ENCODE data around the gene UBE2E2. TPM values are rescaled to one million over a fixed set of nuclear protein-coding genes. Genes with fewer than 3 reads are reported as not detected.

The UBE2E2 gene
- total RNA-seq, 1 donor from 2014 or later = 24.2 TPM

- H3K27ac Mint-ChIP-seq (ENCODE audit: unreplicated experiment) = no peak overlapping the region
- no peak overlapping the region for H3K4me3 Mint-ChIP-seq
- no peaks in the 10 kb centered on the region for H3K9me3 Mint-ChIP-seq
- H3K27me3 Mint-ChIP-seq (ENCODE audit: low read depth) = no peaks in the 10 kb centered on the region
- DNase-seq (ENCODE audit: low read depth, low spot score) = no peak
- no peak for TF ChIP-seq CTCF (conservative IDR thresholded peaks at IDR 0.05)
- no peaks in the 10 kb centered on the region for H3K4me1 Mint-ChIP-seq
- no peaks in the 10 kb centered on the region for H3K36me3 Mint-ChIP-seq (ENCODE audit: low read depth)
Measured at GRCh38 chr3:23213813-23214212, 10.7 kb downstream of the UBE2E2 start.

- no peak overlapping the region for H3K4me3 Mint-ChIP-seq
- no peaks in the 10 kb centered on the region for H3K27me3 Mint-ChIP-seq (ENCODE audit: low read depth)
- DNase-seq (ENCODE audit: low read depth, low spot score) = no peak
- no peaks in the 10 kb centered on the region for H3K4me1 Mint-ChIP-seq
- TF ChIP-seq CTCF (conservative IDR thresholded peaks at IDR 0.05) = no peak
- H3K9me3 Mint-ChIP-seq = peaks cover 3% of the 10 kb centered on the region
- no peak overlapping the region for H3K27ac Mint-ChIP-seq (ENCODE audit: unreplicated experiment)
- H3K36me3 Mint-ChIP-seq (ENCODE audit: low read depth) = peaks cover 5% of the 10 kb centered on the region
Measured at GRCh38 chr3:23217872-23218554, 14.9 kb downstream of the UBE2E2 start.

- Mint-ChIP-seq H3K27ac (ENCODE audit: unreplicated experiment) (peak overlapping the region; percentile 7), H3K27me3 (ENCODE audit: low read depth) (no peaks in the 10 kb centered on the region), H3K9me3 (peaks cover 7% of the 10 kb centered on the region), H3K4me3 (no peak overlapping the region), H3K4me1 (no peaks in the 10 kb centered on the region), H3K36me3 (ENCODE audit: low read depth) (peaks cover 9% of the 10 kb centered on the region)
- TF ChIP-seq CTCF (conservative IDR thresholded peaks at IDR 0.05) = no peak
- no peak for DNase-seq (ENCODE audit: low read depth, low spot score)
Measured at GRCh38 chr3:23219117-23219516, 16.0 kb downstream of the UBE2E2 start.

GRCh38 chr3:23219552-23219951 lies 16.4 kb downstream of the UBE2E2 start:
- TF ChIP-seq CTCF (conservative IDR thresholded peaks at IDR 0.05) = no peak
- no peak for DNase-seq (ENCODE audit: low read depth, low spot score)
- Mint-ChIP-seq H3K4me3 (no peak overlapping the region), H3K27me3 (ENCODE audit: low read depth) (no peaks in the 10 kb centered on the region), H3K4me1 (no peaks in the 10 kb centered on the region), H3K27ac (ENCODE audit: unreplicated experiment) (no peak overlapping the region), H3K36me3 (ENCODE audit: low read depth) (peaks cover 12% of the 10 kb centered on the region), H3K9me3 (peaks cover 10% of the 10 kb centered on the region)

GRCh38 chr3:23221136-23221535 lies 18.0 kb downstream of the UBE2E2 start:
- H3K9me3 Mint-ChIP-seq = peaks cover 13% of the 10 kb centered on the region
- no peak overlapping the region for H3K27ac Mint-ChIP-seq (ENCODE audit: unreplicated experiment)
- no peak overlapping the region for H3K4me3 Mint-ChIP-seq
- no peak for DNase-seq (ENCODE audit: low read depth, low spot score)
- no peak for TF ChIP-seq CTCF (conservative IDR thresholded peaks at IDR 0.05)
- peaks cover 15% of the 10 kb centered on the region for H3K36me3 Mint-ChIP-seq (ENCODE audit: low read depth)
- no peaks in the 10 kb centered on the region for H3K4me1 Mint-ChIP-seq
- H3K27me3 Mint-ChIP-seq (ENCODE audit: low read depth) = no peaks in the 10 kb centered on the region

Data from neural crest cell (in vitro differentiated cells).